Gastrocnemius medialis (tissue), 4 donors: ENCODE data around the gene DIP2C.

ENCODE experiments used
- CTCF ChIP-seq, 5 experiments: fragments of 450-650 bp in 3 of 5; fragments of 200-600 bp in 2 of 5; sonication (generic) in 2 of 5; IDR thresholded peaks in 4 of 5; conservative IDR thresholded peaks in 1 of 5; 1 replicate in 4 of 5; 2 replicates in 1 of 5; pipeline ENCODE4 v1.5.1; 2016 to 2019; ENCODE audit warnings: antibody characterized with exemption in 5 of 5, mild to moderate bottlenecking in 3 of 5, moderate library complexity in 3 of 5
- POLR2A ChIP-seq, 2 donors: fragments of 450-650 bp; IDR thresholded peaks; one replicate each; pipeline ENCODE4 v1.6.1; 2017; ENCODE audit warnings: antibody characterized with exemption in 2 of 2, mild to moderate bottlenecking in 2 of 2, moderate library complexity in 2 of 2

- TF ChIP-seq CTCF (IDR thresholded peaks at IDR 0.05 in 4 of 5, conservative IDR thresholded peaks at IDR 0.05 in 1 of 5) (no peak), POLR2A (IDR thresholded peaks at IDR 0.05) (no peak)
Observed at GRCh38 chr10:636016-636730, 53.3 kb downstream of the DIP2C start.
